GM12878 (cell line): ENCODE data around the gene EXD3. TPM values are rescaled to one million over a fixed set of nuclear protein-coding genes. Genes with fewer than 3 reads are reported as not detected.

ENCODE experiments used
- ATAC-seq: fragments of 200-7000 bp; cut with Tn5 transposase; 3 replicates; pipeline ENCODE4 v1.9.1; 2020; ENCODE audit warnings: mild to moderate bottlenecking, moderate library complexity
- BruUV-seq: library from RNA; stranded (reverse); fragments of 400-500 nt; replicated peaks from 2 replicates; lab custom pipeline; 2021; lab: Mats Ljungman, UMichigan
- CTCF ChIA-PET: fragments of 300-600 bp; sonication (Branson Sonifier 250); formaldehyde crosslinking; extraction: SDS; loops from one replicate; lab custom pipeline; 2021; ENCODE audit warnings: inconsistent platforms; lab: Yijun Ruan, JAX
- POLR2A ChIA-PET: fragments of 350-600 bp; formaldehyde crosslinking; extraction: SDS; loops from one replicate; lab custom pipeline; 2021; ENCODE audit warnings: inconsistent platforms; lab: Charles Lee
- RAD21 ChIA-PET: fragments of 300-600 bp; sonication (Branson Sonifier 250); formaldehyde crosslinking; loops from one replicate; lab custom pipeline; 2023; ENCODE audit warnings: antibody characterized with exemption; ENCODE audit not compliant: unreplicated experiment; lab: Charles Lee
- SMC1A ChIA-PET: fragments of 300-600 bp; sonication (Branson Sonifier 250); formaldehyde crosslinking; loops from one replicate; lab custom pipeline; 2023; ENCODE audit not compliant: unreplicated experiment, uncharacterized antibody; lab: Charles Lee
- DNase-seq: peaks from one replicate; pipeline ENCODE4 v3.0.0-alpha.2; 2011; ENCODE audit warnings: low read depth, low spot score
- FAIRE-seq: peaks from 3 replicates; lab custom pipeline; 2011; peaks lifted over from hg19 to GRCh38; lab: Jason Lieb, UNC
- H2AFZ ChIP-seq: 2 replicates; pipeline ENCODE4 v1.6.0; 2011; ENCODE audit warnings: low read depth, low read length, control low read depth; ENCODE audit not compliant: control insufficient read depth
- H3K27ac ChIP-seq: 2 replicates; pipeline ENCODE4 v1.5.1; 2011; ENCODE audit warnings: control low read depth; ENCODE audit not compliant: control insufficient read depth, insufficient read depth
- H3K27me3 ChIP-seq, 2 experiments: replicated peaks in 1 of 2; 2 replicates each; pipeline versions ENCODE4 v1.6.0 to v1.6.1; 2011; ENCODE audit warnings: low read length in 1 of 2; ENCODE audit not compliant: control insufficient read depth in 2 of 2, insufficient read depth in 2 of 2
- H3K36me3 ChIP-seq, 2 experiments: 2 replicates each; pipeline ENCODE4 v1.5.1; 2011; ENCODE audit warnings: low read length in 1 of 2; ENCODE audit not compliant: control insufficient read depth in 2 of 2, insufficient read depth in 2 of 2
- H3K4me1 ChIP-seq: 2 replicates; pipeline ENCODE4 v1.6.1; 2011; ENCODE audit warnings: mild to moderate bottlenecking, low read length, moderate library complexity, mixed read lengths; ENCODE audit not compliant: control insufficient read depth, insufficient read depth
- H3K4me2 ChIP-seq: 2 replicates; pipeline ENCODE4 v1.6.0; 2011; ENCODE audit warnings: control low read depth; ENCODE audit not compliant: control insufficient read depth, insufficient read depth
- H3K4me3 ChIP-seq: fragments of 200-600 bp; sonication (generic); 2 replicates; pipeline ENCODE4 v1.5.1; 2016
- H3K79me2 ChIP-seq: 2 replicates; pipeline ENCODE4 v1.6.0; 2011; ENCODE audit warnings: low read length; ENCODE audit not compliant: control insufficient read depth, insufficient read depth
- H3K9ac ChIP-seq: 2 replicates; pipeline ENCODE4 v1.8.0; 2011; ENCODE audit warnings: low read length, control low read depth, mixed read lengths; ENCODE audit not compliant: control insufficient read depth, insufficient read depth
- H3K9me3 ChIP-seq: replicated peaks from 3 replicates; pipeline ENCODE4 v1.5.1; 2011; ENCODE audit warnings: mild to moderate bottlenecking, low read length; ENCODE audit not compliant: control insufficient read depth, insufficient read depth
- H4K20me1 ChIP-seq: 2 replicates; pipeline ENCODE4 v1.6.0; 2011; ENCODE audit not compliant: control insufficient read depth, insufficient read depth
- ATF3 ChIP-seq: IDR thresholded peaks from 2 replicates; pipeline ENCODE4 v1.6.1; 2011; ENCODE audit warnings: low read depth, mild to moderate bottlenecking, low read length, moderate library complexity, borderline replicate concordance; ENCODE audit errors: extremely low read depth
- BHLHE40 ChIP-seq, 2 experiments: fragments of 450-650 bp in 1 of 2; IDR thresholded peaks; 2 replicates each; pipeline ENCODE4 v1.6.1; 2011 to 2017; ENCODE audit warnings: low read depth in 2 of 2, borderline replicate concordance in 1 of 2, improper control_type of control experiment in 1 of 2, low read length in 1 of 2, mild to moderate bottlenecking in 1 of 2
- BMI1 ChIP-seq: fragments of 450-650 bp; IDR thresholded peaks from 2 replicates; pipeline ENCODE4 v1.6.1; 2016; ENCODE audit warnings: mild to moderate bottlenecking, moderate library complexity, borderline replicate concordance
- CHD1 ChIP-seq: IDR thresholded peaks from 2 replicates; pipeline ENCODE4 v1.6.1; 2012; ENCODE audit warnings: low read depth, low read length, improper control_type of control experiment
- DPF2 ChIP-seq: fragments of 450-650 bp; IDR thresholded peaks from 2 replicates; pipeline ENCODE4 v1.6.1; 2017; ENCODE audit warnings: mild to moderate bottlenecking
- EP300 ChIP-seq, 2 experiments: fragments of 150-350 bp in 1 of 2; IDR thresholded peaks; 2 replicates each; pipeline ENCODE4 v1.6.1; 2011 to 2012; ENCODE audit warnings: low read depth in 2 of 2, low read length in 2 of 2, borderline replicate concordance in 1 of 2, improper control_type of control experiment in 1 of 2, inconsistent platforms in 1 of 2; ENCODE audit not compliant: control insufficient read depth in 1 of 2
- HCFC1 ChIP-seq: fragments of 150-350 bp; IDR thresholded peaks from 2 replicates; pipeline ENCODE4 v1.6.1; 2014; ENCODE audit warnings: low read length
- IKZF1 ChIP-seq: fragments of 450-650 bp; conservative IDR thresholded peaks from 2 replicates; pipeline ENCODE4 v1.6.1; 2017; ENCODE audit warnings: antibody characterized with exemption, mild to moderate bottlenecking
- LARP7 ChIP-seq: fragments of 450-650 bp; IDR thresholded peaks from 2 replicates; pipeline ENCODE4 v1.6.1; 2017; ENCODE audit warnings: mild to moderate bottlenecking
- MEF2A ChIP-seq: IDR thresholded peaks from 2 replicates; pipeline ENCODE4 v1.6.1; 2011; ENCODE audit warnings: low read depth, mild to moderate bottlenecking, low read length, moderate library complexity; ENCODE audit not compliant: insufficient read depth
- MTA2 ChIP-seq: fragments of 450-650 bp; IDR thresholded peaks from 2 replicates; pipeline ENCODE4 v1.6.1; 2016; ENCODE audit warnings: low read depth, mild to moderate bottlenecking, moderate library complexity
- NR2C2 ChIP-seq: IDR thresholded peaks from 2 replicates; pipeline ENCODE4 v1.6.1; 2011; ENCODE audit warnings: borderline replicate concordance, low read depth; ENCODE audit not compliant: control insufficient read depth, insufficient read length
- NR2F1 ChIP-seq: fragments of 450-650 bp; conservative IDR thresholded peaks from 2 replicates; pipeline ENCODE4 v1.6.1; 2017; ENCODE audit warnings: mild to moderate bottlenecking
- PAX8 ChIP-seq: fragments of 450-650 bp; IDR thresholded peaks from 2 replicates; pipeline ENCODE4 v1.6.1; 2017; ENCODE audit warnings: mild to moderate bottlenecking, moderate library complexity
- POLR2AphosphoS5 ChIP-seq: IDR thresholded peaks from 2 replicates; pipeline ENCODE4 v1.6.1; 2011; ENCODE audit warnings: mild to moderate bottlenecking, low read length, inconsistent platforms
- SPI1 ChIP-seq: IDR thresholded peaks from 2 replicates; pipeline ENCODE4 v1.6.1; 2011; ENCODE audit warnings: low read depth, mild to moderate bottlenecking, low read length, moderate library complexity, borderline replicate concordance; ENCODE audit not compliant: insufficient read depth
- SRF ChIP-seq, 2 experiments: IDR thresholded peaks; 2 replicates each; pipeline ENCODE4 v1.6.1; 2011; ENCODE audit warnings: low read depth in 2 of 2, low read length in 2 of 2, mild to moderate bottlenecking in 1 of 2, moderate library complexity in 1 of 2
- ZBTB4 ChIP-seq: fragments of 450-650 bp; formaldehyde crosslinking; IDR thresholded peaks from 2 replicates; pipeline ENCODE4 v1.4.0; 2022; ENCODE audit warnings: mild to moderate bottlenecking, moderate library complexity
- WGBS: methylation state at CpG from one replicate; pipeline ENCODE4 v1.1.6; 2016; ENCODE audit warnings: low lambda C conversion rate; ENCODE audit not compliant: insufficient replicate concordance, insufficient coverage; ENCODE audit errors: missing lambda C conversion rate; 5-methylcytosine and 5-hydroxymethylcytosine counted together
- in situ Hi-C: fragments of 300-500 bp; cut with MboI; formaldehyde crosslinking; loops from 9 replicates; pipeline ENCODE4 v1.14.3; 2018; ENCODE audit warnings: mixed read lengths
- intact Hi-C: fragments of 100-400 bp; cut with micrococcal nuclease; formaldehyde crosslinking; loops from one replicate; pipeline ENCODE4 v1.14.2; 2022; ENCODE audit not compliant: unreplicated experiment
- polyA plus RNA-seq, 11 experiments: library from polyadenylated mRNA; depleted of rRNA in 4 of 11; unstranded in 6 of 11; stranded (reverse) in 5 of 11; fragments of >200 nt; fragmentation: Nextera tagmentation in 4 of 11; fragmentation: Illumina TruSeq in 1 of 11; extraction: Ambion mirVana in 4 of 11; extraction: Trizol in 1 of 11; gene quantifications; 1 replicate in 1 of 11; 2 replicates in 10 of 11; pipeline versions ENCODE4 v1.2.1 to v1.2.3, GENCODE V29; 2011 to 2016; ENCODE audit warnings: inconsistent platforms in 2 of 11, missing spikeins in 2 of 11, low read depth in 1 of 11
- total RNA-seq, 4 experiments: library from RNA; depleted of rRNA in 3 of 4; stranded (reverse); fragments of >200 nt in 3 of 4; fragmentation: Illumina TruSeq in 1 of 4; extraction: Trizol in 1 of 4; gene quantifications; 2 replicates each; pipeline versions ENCODE4 v1.2.1 to v1.2.3, GENCODE V29; 2013 to 2021

EXD3 gene
- total and polyA plus RNA-seq, 10 of the 15 experiments (the other 5 are each of a cell fraction or from before 2014, with no cell fraction given) = 0.21 to 7.1 (median 3.6) TPM

- Histone ChIP-seq H3K36me3 (no peaks in the 10 kb centered on the region), H3K27ac (peak overlapping the region; percentile 22; the same call in 1 of the 2 replicates), H4K20me1 (no peaks in the 10 kb centered on the region), H3K4me2 (peak overlapping the region; percentile 78), H3K27me3 (no peaks in the 10 kb centered on the region), H3K9ac (peak overlapping the region; percentile 1; the same call in 1 of the 2 replicates), H3K4me1 (peaks cover 26% of the 10 kb centered on the region), H2AFZ (peak overlapping the region; percentile 73), H3K4me3 (peak overlapping the region; percentile 36; the same call in 1 of the 2 replicates), H3K9me3 (no peaks in the 10 kb centered on the region), H3K79me2 (peaks cover 9% of the 10 kb centered on the region)
- RAD21 ChIA-PET = no interaction called here
- in situ Hi-C loops (no loop called here), intact Hi-C loops (loop anchor here (10.0 kb wide), 1 partner anchor 63 kb away; no protein-coding TSS in a partner anchor)
- DNase-seq = peak; percentile 49
- ATAC-seq = peak; percentile 80
- POLR2A ChIA-PET = no interaction called here
- 17% methylated on average over 44 of the region's 52 CpGs for WGBS
- peak; percentile 88 for FAIRE-seq
- SMC1A ChIA-PET = no interaction called here
- CTCF ChIA-PET = no interaction called here
- BruUV-seq = no TSS peak
- TF ChIP-seq SRF (IDR thresholded peaks at IDR 0.05; ENCODE audit: low read depth in 2 of 2, low read length in 2 of 2) (no peak), NR2F1 (no peak), DPF2 (peak; percentile 68), PAX8 (no peak), ATF3 (no peak), BMI1 (no peak), POLR2AphosphoS5 (peak; percentile 55; the same call in 1 of the 2 replicates), SPI1 (peak; percentile 59; the same call in 1 of the 2 replicates), CHD1 (no peak), HCFC1 (peak; percentile 39; the same call in 1 of the 2 replicates), LARP7 (no peak), ZBTB4 (CRISPR knock-in tag) (no peak), IKZF1 (peak; percentile 53; the same call in 1 of the 2 replicates), MEF2A (0 out of 2 replicates have a peak, but pooled peaks have one; percentile 16), EP300 (IDR thresholded peaks at IDR 0.05; ENCODE audit: borderline replicate concordance in 1 of 2, control insufficient read depth in 1 of 2, low read depth in 2 of 2, low read length in 2 of 2) (0 out of 4 replicates have a peak, but pooled peaks of 1 of the 2 experiments have one; percentile 17), NR2C2 (no peak), MTA2 (0 out of 2 replicates have a peak, but pooled peaks have one; percentile 21), BHLHE40 (IDR thresholded peaks at IDR 0.05; ENCODE audit: borderline replicate concordance in 1 of 2, low read depth in 2 of 2, low read length in 1 of 2) (peak; percentile 89 to 96)
Measured at GRCh38 chr9:137461663-137462395, 38.9 kb upstream of the EXD3 start.
